Endodermal cell (in vitro differentiated cells): ENCODE results near the gene COL5A1. TPM values are rescaled to one million over a fixed set of nuclear protein-coding genes. Genes with fewer than 3 reads are reported as not detected.

ENCODE experiments used
- DNase-seq: peaks from one replicate; pipeline ENCODE4 v3.0.0-alpha.2; 2017
- H3K27ac ChIP-seq: 2 replicates; pipeline ENCODE4 v1.5.1; 2013; ENCODE audit warnings: mild to moderate bottlenecking, low read depth, low read length, moderate library complexity
- H3K27me3 ChIP-seq: 2 replicates; pipeline ENCODE4 v1.6.1; 2013; ENCODE audit warnings: mild to moderate bottlenecking, low read length, moderate library complexity; ENCODE audit not compliant: insufficient read depth, control insufficient read depth, poor library complexity, severe bottlenecking
- H3K36me3 ChIP-seq: 2 replicates; pipeline ENCODE4 v1.7.0; 2013; ENCODE audit warnings: mild to moderate bottlenecking, low read length, moderate library complexity; ENCODE audit not compliant: control insufficient read depth, insufficient read depth
- H3K4me1 ChIP-seq: one replicate; pipeline ENCODE4 v1.7.0; 2013; ENCODE audit warnings: low read length; ENCODE audit not compliant: control insufficient read depth, insufficient read depth
- H3K4me3 ChIP-seq: 2 replicates; pipeline ENCODE4 v1.5.1; 2013; ENCODE audit warnings: mild to moderate bottlenecking, low read length, moderate library complexity
- H3K9ac ChIP-seq: 2 replicates; pipeline ENCODE4 v1.6.1; 2013; ENCODE audit warnings: mild to moderate bottlenecking, low read length, moderate library complexity; ENCODE audit not compliant: poor library complexity, severe bottlenecking; ENCODE audit errors: extremely low read depth
- H3K9me3 ChIP-seq: 2 replicates; pipeline ENCODE4 v1.6.1; 2013; ENCODE audit warnings: mild to moderate bottlenecking, low read length, moderate library complexity; ENCODE audit not compliant: control insufficient read depth
- H3K27ac Mint-ChIP-seq: 2 replicates; pipeline ENCODE4 v1.8.0; 2020; ENCODE audit warnings: mixed read lengths
- H3K27me3 Mint-ChIP-seq: 2 replicates; pipeline ENCODE4 v1.8.0; 2021; ENCODE audit warnings: mild to moderate bottlenecking, mixed read lengths; ENCODE audit not compliant: insufficient read depth
- H3K36me3 Mint-ChIP-seq: 2 replicates; pipeline ENCODE4 v1.8.0; 2020; ENCODE audit warnings: low read depth, mixed read lengths
- H3K4me1 Mint-ChIP-seq: 2 replicates; pipeline ENCODE4 v1.8.0; 2020; ENCODE audit warnings: mixed read lengths
- H3K4me3 Mint-ChIP-seq: 2 replicates; pipeline ENCODE4 v1.8.0; 2020; ENCODE audit warnings: mild to moderate bottlenecking, moderate library complexity, mixed read lengths
- H3K9me3 Mint-ChIP-seq: 2 replicates; pipeline ENCODE4 v1.8.0; 2020; ENCODE audit warnings: mild to moderate bottlenecking, mixed read lengths
- CTCF ChIP-seq: fragments of 200-600 bp; sonication (generic); conservative IDR thresholded peaks from 2 replicates; pipeline ENCODE4 v1.5.0; 2021; ENCODE audit warnings: antibody characterized with exemption, mild to moderate bottlenecking
- WGBS, 2 experiments: methylation state at CpG; one replicate each; pipeline versions ENCODE4 v1.1.5 to v1.1.7; 2013; ENCODE audit warnings: missing lambda C conversion rate in 2 of 2, mixed read lengths in 1 of 2; ENCODE audit not compliant: insufficient coverage in 1 of 2, insufficient read length in 1 of 2; 5-methylcytosine and 5-hydroxymethylcytosine counted together
- total RNA-seq, 2 donors: library from RNA; stranded (reverse); fragmentation: NEBNext Ultra II Directional in 1 of 2; extraction: Animal tissue kit (Norgen Biotek cat#: 25700) in 1 of 2; gene quantifications; 2 replicates in 1 of 2; 3 replicates in 1 of 2; pipeline ENCODE4 v1.2.1, GENCODE V29; 2021

COL5A1 gene
- total RNA-seq, 2 donors from 2014 or later: 65.3 to 76.6 TPM

GRCh38 chr9:134858051-134858841 lies 216.6 kb downstream of the COL5A1 start:
- Mint-ChIP-seq H3K27me3 (no peaks in the 10 kb centered on the region), H3K27ac (no peak overlapping the region), H3K4me3 (no peak overlapping the region), H3K4me1 (no peaks in the 10 kb centered on the region), H3K9me3 (peaks cover 8% of the 10 kb centered on the region), H3K36me3 (no peaks in the 10 kb centered on the region)
- DNase-seq: peak; percentile 43
- 82 to 85% methylated on average over 10 to 11 of the region's 11 CpGs for WGBS, 2 experiments
- H3K9me3 ChIP-seq: no peaks in the 10 kb centered on the region
- no peaks in the 10 kb centered on the region for H3K27me3 ChIP-seq
- no peak overlapping the region for H3K9ac ChIP-seq
- H3K4me3 ChIP-seq: no peak overlapping the region
- no peaks in the 10 kb centered on the region for H3K36me3 ChIP-seq
- TF ChIP-seq CTCF: no peak
- no peaks in the 10 kb centered on the region for H3K4me1 ChIP-seq
- H3K27ac ChIP-seq: no peak overlapping the region

GRCh38 chr9:134860510-134860909 lies 218.9 kb downstream of the COL5A1 start:
- 91 to 93% methylated on average over 9 to 13 of the region's 13 CpGs for WGBS, 2 experiments
- no peaks in the 10 kb centered on the region for H3K27me3 Mint-ChIP-seq

GRCh38 chr9:134861595-134862334 lies 220.2 kb downstream of the COL5A1 start:
- H3K4me1 ChIP-seq: no peaks in the 10 kb centered on the region
- no peak overlapping the region for H3K27ac Mint-ChIP-seq
- no peak overlapping the region for H3K9ac ChIP-seq
- no peak overlapping the region for H3K4me3 Mint-ChIP-seq
- WGBS, 2 experiments: 93 to 95% methylated on average over 3 to 16 of the region's 17 CpGs
- peak; percentile 19 for DNase-seq
- H3K9me3 Mint-ChIP-seq: peaks cover 8% of the 10 kb centered on the region
- H3K27me3 ChIP-seq: no peaks in the 10 kb centered on the region
- no peaks in the 10 kb centered on the region for H3K27me3 Mint-ChIP-seq
- TF ChIP-seq CTCF: no peak
- no peak overlapping the region for H3K4me3 ChIP-seq
- H3K36me3 Mint-ChIP-seq: no peaks in the 10 kb centered on the region
- H3K36me3 ChIP-seq: no peaks in the 10 kb centered on the region
- H3K9me3 ChIP-seq: no peaks in the 10 kb centered on the region
- no peaks in the 10 kb centered on the region for H3K4me1 Mint-ChIP-seq
- no peak overlapping the region for H3K27ac ChIP-seq

More at GRCh38 chr9:134860510-134860909, 218.9 kb downstream of the COL5A1 start:
- H3K9ac ChIP-seq: no peak overlapping the region
- TF ChIP-seq CTCF: no peak
- H3K9me3 ChIP-seq: no peaks in the 10 kb centered on the region
- peaks cover 8% of the 10 kb centered on the region for H3K9me3 Mint-ChIP-seq
- H3K27me3 ChIP-seq: no peaks in the 10 kb centered on the region
- no peak overlapping the region for H3K27ac Mint-ChIP-seq
- H3K27ac ChIP-seq: no peak overlapping the region
- H3K36me3 ChIP-seq: no peaks in the 10 kb centered on the region
- H3K4me3 ChIP-seq: no peak overlapping the region
- H3K4me1 Mint-ChIP-seq: no peaks in the 10 kb centered on the region
- no peaks in the 10 kb centered on the region for H3K36me3 Mint-ChIP-seq
- DNase-seq: no peak
- no peaks in the 10 kb centered on the region for H3K4me1 ChIP-seq
- H3K4me3 Mint-ChIP-seq: no peak overlapping the region
